COLO829 (cell line): ENCODE data around the gene EARS2.

Experiments
- DNase-seq: peaks from one replicate; pipeline ENCODE4 v3.0.0; 2012; ENCODE audit warnings: low spot score

Gene EARS2

GRCh38 chr16:23482778-23483177 is 74.4 kb downstream of the EARS2 start:
- no peak for DNase-seq

GRCh38 chr16:23480257-23480656 is 76.9 kb downstream of the EARS2 start:
- no peak for DNase-seq

- DNase-seq = no peak
Measured at GRCh38 chr16:23479138-23479537, 78.0 kb downstream of the EARS2 start.

GRCh38 chr16:23478566-23478965 is 78.6 kb downstream of the EARS2 start:
- no peak for DNase-seq

- no peak for DNase-seq
Measured at GRCh38 chr16:23476289-23476688, 80.9 kb downstream of the EARS2 start.
